Erythroblast (primary cell): ENCODE data around the gene MUC13.

ENCODE experiments used
- GATA1 ChIP-seq: IDR thresholded peaks from 2 replicates; pipeline ENCODE4 v1.6.1; 2011; ENCODE audit warnings: low read depth, mild to moderate bottlenecking, control low read depth, low read length, moderate library complexity
- POLR2A ChIP-seq: IDR thresholded peaks from 2 replicates; pipeline ENCODE4 v1.6.1; 2011; ENCODE audit warnings: mild to moderate bottlenecking, low read length

DNA sequence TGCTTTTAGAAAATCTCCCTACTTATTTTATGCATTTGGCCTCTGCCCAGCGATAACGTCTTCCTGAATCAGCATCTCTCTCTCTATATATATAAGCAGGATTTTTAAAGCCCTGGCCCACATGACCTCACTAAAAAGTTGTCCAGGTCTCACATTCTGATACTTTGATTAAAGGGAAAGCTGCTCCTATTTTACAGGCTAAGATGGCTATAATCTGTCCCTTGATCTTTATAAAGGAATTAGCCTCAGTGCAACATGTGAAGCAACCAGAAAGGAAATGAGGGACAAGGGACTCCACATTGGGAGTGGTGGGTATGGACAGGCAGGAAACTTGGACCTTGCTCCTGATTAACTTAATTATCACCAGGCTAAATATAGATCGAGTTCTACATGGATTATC lies 25.6 kb upstream of the MUC13 start:
- TF ChIP-seq POLR2A (no peak), GATA1 (no peak)
